Esophagus muscularis mucosa (tissue), 4 donors: Measurements from ENCODE around the gene SLC9C1. TPM values are rescaled to one million over a fixed set of nuclear protein-coding genes. Genes with fewer than 3 reads are reported as not detected.

Experiments
- DNase-seq: peaks from one replicate; pipeline ENCODE4 v3.0.0-alpha.2; 2017; ENCODE audit errors: extremely low spot score
- H3K27ac ChIP-seq, 4 donors: fragments of 200-600 bp; sonication (generic); replicated peaks in 1 of 4; 1 replicate in 3 of 4; 2 replicates in 1 of 4; pipeline ENCODE4 v1.5.1; 2016 to 2019; ENCODE audit warnings: mild to moderate bottlenecking in 1 of 4
- H3K27me3 ChIP-seq, 4 donors: fragments of 200-600 bp; sonication (generic); one replicate each; pipeline versions ENCODE4 v1.5.1 to v1.6.0; 2016 to 2019
- H3K36me3 ChIP-seq, 4 donors: fragments of 200-600 bp; sonication (generic); one replicate each; pipeline ENCODE4 v1.5.1; 2016 to 2019
- H3K4me1 ChIP-seq, 4 donors: fragments of 200-600 bp; sonication (generic); one replicate each; pipeline ENCODE4 v1.5.1; 2016 to 2019
- H3K4me3 ChIP-seq, 4 donors: fragments of 200-600 bp; sonication (generic); 1 replicate in 2 of 4; 2 replicates in 2 of 4; pipeline ENCODE4 v1.5.1; 2016 to 2019; ENCODE audit warnings: mild to moderate bottlenecking in 4 of 4, moderate library complexity in 1 of 4
- H3K9me3 ChIP-seq, 4 donors: fragments of 200-600 bp; sonication (generic); 1 replicate in 3 of 4; 2 replicates in 1 of 4; pipeline ENCODE4 v1.5.1; 2016 to 2019
- CTCF ChIP-seq, 3 experiments: fragments of 200-600 bp in 2 of 3; fragments of 450-650 bp in 1 of 3; sonication (generic) in 2 of 3; IDR thresholded peaks; one replicate each; pipeline ENCODE4 v1.5.1; 2017 to 2019; ENCODE audit warnings: antibody characterized with exemption in 3 of 3, mild to moderate bottlenecking in 2 of 3, moderate library complexity in 1 of 3
- EP300 ChIP-seq: sonication (generic); formaldehyde crosslinking; IDR thresholded peaks from one replicate; pipeline ENCODE4 v1.6.1; 2017; ENCODE audit warnings: antibody characterized with exemption
- POLR2A ChIP-seq: fragments of 450-650 bp; IDR thresholded peaks from one replicate; pipeline ENCODE4 v1.6.1; 2017; ENCODE audit warnings: antibody characterized with exemption, moderate library complexity, mild to moderate bottlenecking, low read depth
- POLR2AphosphoS5 ChIP-seq, 2 donors: sonication (generic); formaldehyde crosslinking; IDR thresholded peaks; one replicate each; pipeline ENCODE4 v1.6.1; 2017; ENCODE audit warnings: antibody characterized with exemption in 2 of 2
- WGBS: methylation state at CpG from one replicate; pipeline ENCODE4 v1.1.5; 2018; 5-methylcytosine and 5-hydroxymethylcytosine counted together
- intact Hi-C: fragments of 100-400 bp; cut with DNase I; formaldehyde crosslinking; loops from one replicate; pipeline ENCODE4 v1.15.1; 2023
- total RNA-seq, 4 donors: library from RNA; depleted of rRNA; stranded (reverse); fragments of >200 nt; gene quantifications; one replicate each; pipeline versions ENCODE4 v1.1.0 to v1.2.1, GENCODE V29; 2016

The SLC9C1 gene
- total RNA-seq, 4 donors from 2014 or later, result 0.17 TPM; not detected in 3

GRCh38 chr3:112333381-112334317 lies 39.6 kb upstream of the SLC9C1 start:
- WGBS, result 10% methylated on average over 11 of the region's 23 CpGs
- Histone ChIP-seq H3K27ac (peak overlapping the region; percentile 80 to 84 (median 82)), H3K9me3 (no peaks in the 10 kb centered on the region), H3K36me3 (no peaks in the 10 kb centered on the region), H3K4me3 (peak overlapping the region; percentile 60 to 76 (median 64)), H3K4me1 (peaks cover 0 to 20% (median 14%) of the 10 kb centered on the region in 4 donors), H3K27me3 (no peaks in the 10 kb centered on the region)
- intact Hi-C loops, result loop anchor here (10.0 kb wide), 1 partner anchor 101 kb away; no protein-coding TSS in a partner anchor
- TF ChIP-seq EP300, result no peak
- TF ChIP-seq CTCF (IDR thresholded peaks at IDR 0.05), result no peak
- no peak for TF ChIP-seq POLR2AphosphoS5 (IDR thresholded peaks at IDR 0.05)
- no peak for TF ChIP-seq POLR2A
- DNase-seq, result no peak

GRCh38 chr3:112333002-112333380 lies 39.0 kb upstream of the SLC9C1 start, which contains the start of gene CD200:
Gene CD200 (plus strand): TSS chr3:112333156. CDS start chr3:112333213, 57 bp downstream.
- no peaks in the 10 kb centered on the region for H3K27me3 ChIP-seq
- H3K36me3 ChIP-seq, result no peaks in the 10 kb centered on the region
- intact Hi-C loops, result loop anchor here (10.0 kb wide), 1 partner anchor 102 kb away; no protein-coding TSS in a partner anchor
- peak within 1 kb of the TSS; percentile 60 to 76 (median 64) for H3K4me3 ChIP-seq
- peaks cover 0 to 20% (median 12%) of the 10 kb centered on the region in 4 donors for H3K4me1 ChIP-seq
- TF ChIP-seq POLR2A (no peak), POLR2AphosphoS5 (IDR thresholded peaks at IDR 0.05) (peak; percentile 66 to 77), CTCF (IDR thresholded peaks at IDR 0.05) (peak in 1 of 3 experiments; percentile 23), EP300 (no peak)
- 1% methylated on average over 25 of the region's 28 CpGs for WGBS
- H3K9me3 ChIP-seq, result no peaks in the 10 kb centered on the region
- DNase-seq, result no peak
- H3K27ac ChIP-seq, result peak within 1 kb of the TSS; percentile 80 to 84 (median 82)

DNA sequence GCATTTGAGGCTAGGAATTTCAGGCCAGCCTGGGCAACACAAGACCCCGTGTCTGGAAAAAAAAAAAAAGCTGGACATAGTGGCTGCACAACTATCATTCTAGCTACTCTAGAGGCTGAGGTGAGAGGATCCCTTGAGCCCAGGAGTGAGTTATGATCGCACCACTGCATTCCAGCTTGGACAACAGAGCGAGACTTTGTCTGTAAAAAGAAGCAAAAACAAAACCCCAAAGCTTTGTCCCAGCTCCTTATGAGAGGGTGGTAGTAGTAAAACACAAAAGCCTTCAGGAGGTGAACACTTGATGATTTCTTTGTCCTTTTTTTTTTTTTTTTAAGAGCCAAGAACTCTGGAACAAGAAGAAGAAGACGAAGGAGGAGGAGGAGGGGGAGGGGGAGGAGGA lies 37.8 kb upstream of the SLC9C1 start:
- Histone ChIP-seq H3K27me3 (no peaks in the 10 kb centered on the region), H3K27ac (no peak overlapping the region), H3K4me3 (no peak overlapping the region), H3K36me3 (no peaks in the 10 kb centered on the region), H3K9me3 (no peaks in the 10 kb centered on the region), H3K4me1 (peaks cover 0 to 20% (median 12%) of the 10 kb centered on the region in 4 donors)
- 90% methylated on average over 4 of the region's 4 CpGs for WGBS
- intact Hi-C loops, result loop anchor here (10.0 kb wide), 1 partner anchor 103 kb away; no protein-coding TSS in a partner anchor
- TF ChIP-seq POLR2AphosphoS5 (IDR thresholded peaks at IDR 0.05) (no peak), EP300 (no peak), POLR2A (no peak), CTCF (IDR thresholded peaks at IDR 0.05) (no peak)
- DNase-seq, result no peak

- DNase-seq, result no peak
- Histone ChIP-seq H3K4me1 (peaks cover 0 to 5% (median 3%) of the 10 kb centered on the region in 4 donors), H3K27me3 (no peaks in the 10 kb centered on the region), H3K27ac (no peak overlapping the region), H3K4me3 (no peak overlapping the region), H3K9me3 (no peaks in the 10 kb centered on the region), H3K36me3 (no peaks in the 10 kb centered on the region)
- TF ChIP-seq POLR2AphosphoS5 (IDR thresholded peaks at IDR 0.05) (no peak), CTCF (IDR thresholded peaks at IDR 0.05) (peak; percentile 57 to 62 (median 60))
- whole genome bisulfite sequencing, result 6% methylated on average over 2 of the region's 2 CpGs
- intact Hi-C loops, result loop anchor here (1.0 kb wide), 1 partner anchor 192 kb away; no protein-coding TSS in a partner anchor
Observed at GRCh38 chr3:112327371-112327951, 33.4 kb upstream of the SLC9C1 start.
